ENCODE results near the gene EGFR. TPM values are rescaled to one million over a fixed set of nuclear protein-coding genes. Genes with fewer than 3 reads are reported as not detected.

EGFR gene
- polyA plus RNA-seq, 1 of the 3 experiments (the other 2 are of a cell fraction) = 37.6 TPM

- peak overlapping the region; percentile 42 for H3K4me2 ChIP-seq
Observed at GRCh38 chr7:54996391-54996790, 22.4 kb upstream of the EGFR start.

GRCh38 chr7:55004579-55004978 is 14.2 kb upstream of the EGFR start:
- H3K4me3 ChIP-seq (ENCODE audit: low read depth in 2 of 2, low read length in 1 of 2) = no peak overlapping the region
- H3F3A ChIP-seq (replicated peaks; ENCODE audit: insufficient read depth) = peaks cover 4% of the 10 kb centered on the region
- no peak overlapping the region for H3K4me2 ChIP-seq
- H2AFZ ChIP-seq (ENCODE audit: low read depth) = no peak overlapping the region
- H3K9me3 ChIP-seq = no peaks in the 10 kb centered on the region
- peaks cover 0 to 2% of the 10 kb centered on the region in 2 experiments; a peak in 1 of 4 replicates for H3K4me1 ChIP-seq (ENCODE audit: control insufficient read depth in 1 of 2, insufficient read depth in 2 of 2, low read depth in 1 of 2, low read length in 1 of 2)
- no peak for DNase-seq
- no peaks in the 10 kb centered on the region for H3K79me2 ChIP-seq (ENCODE audit: insufficient read depth)
- H4K20me1 ChIP-seq (ENCODE audit: insufficient read depth) = no peaks in the 10 kb centered on the region
- no peaks in the 10 kb centered on the region for H3K9me2 ChIP-seq
- H3K27ac ChIP-seq (ENCODE audit: low read depth in 2 of 2, low read length in 1 of 2) = no peak overlapping the region
- H3K27me3 ChIP-seq (ENCODE audit: insufficient read depth) = no peaks in the 10 kb centered on the region
- WGBS (ENCODE audit: low lambda C conversion rate) = 92% methylated on average over 20 of the region's 29 CpGs
- no peak overlapping the region for H3K9ac ChIP-seq
- POLR2A ChIA-PET = no interaction called here
- H3K36me3 ChIP-seq (replicated peaks in 1 of 2; ENCODE audit: control insufficient read depth in 1 of 2, insufficient read depth in 2 of 2, low read length in 1 of 2) = no peaks in the 10 kb centered on the region
- CTCF ChIA-PET = interaction anchor here (1.7 to 3.9 kb wide), 3 partner anchors 14 to 250 kb away, joined by 5 to 15 read pairs (median 7); partner anchors contain the start of gene EGFR
- TF ChIP-seq CHD2 (IDR thresholded peaks at IDR 0.05; ENCODE audit: low read length, partially characterized antibody) = no peak
- no peak for TF ChIP-seq NRF1 (IDR thresholded peaks at IDR 0.05; ENCODE audit: low read depth, low read length)
- no peak for TF ChIP-seq ZBTB33 (IDR thresholded peaks at IDR 0.05; ENCODE audit: borderline replicate concordance, low read depth)
- TF ChIP-seq RAD21 (IDR thresholded peaks at IDR 0.05; ENCODE audit: low read length) = no peak
- no peak for TF ChIP-seq USF2 (IDR thresholded peaks at IDR 0.05; ENCODE audit: borderline replicate concordance, low read depth, low read length)
- TF ChIP-seq RXRA (IDR thresholded peaks at IDR 0.05; ENCODE audit: borderline replicate concordance, low read depth) = no peak
- TF ChIP-seq PBX3 (IDR thresholded peaks at IDR 0.05) = no peak
- TF ChIP-seq TEAD4 (IDR thresholded peaks at IDR 0.05; ENCODE audit: borderline replicate concordance, insufficient read depth) = no peak
- TF ChIP-seq SMC3 (IDR thresholded peaks at IDR 0.05; ENCODE audit: low read depth, low read length) = no peak
- no peak for TF ChIP-seq POLR2AphosphoS5 (IDR thresholded peaks at IDR 0.05; ENCODE audit: low read depth, low read length)
- TF ChIP-seq JUND (IDR thresholded peaks at IDR 0.05) = no peak
- TF ChIP-seq NFIC (IDR thresholded peaks at IDR 0.05; ENCODE audit: borderline replicate concordance) = no peak
- no peak for TF ChIP-seq YY1 (IDR thresholded peaks at IDR 0.05; ENCODE audit: low read depth)
- no peak for TF ChIP-seq FOXM1 (IDR thresholded peaks at IDR 0.05; ENCODE audit: low read depth)
- no peak for TF ChIP-seq MXI1 (IDR thresholded peaks at IDR 0.05; ENCODE audit: low read depth, low read length)
- TF ChIP-seq TAF1 (IDR thresholded peaks at IDR 0.05; ENCODE audit: borderline replicate concordance, low read depth, low read length) = no peak
- TF ChIP-seq RFX5 (IDR thresholded peaks at IDR 0.05; ENCODE audit: low read length) = no peak

More at GRCh38 chr7:54996391-54996790, 22.4 kb upstream of the EGFR start:
- H3K9me2 ChIP-seq = no peaks in the 10 kb centered on the region
- H3K4me1 ChIP-seq (ENCODE audit: control insufficient read depth in 1 of 2, insufficient read depth in 2 of 2, low read depth in 1 of 2, low read length in 1 of 2) = peaks cover 0 to 22% of the 10 kb centered on the region in 2 experiments; a peak in 2 of 4 replicates
- peaks cover 40% of the 10 kb centered on the region for H3F3A ChIP-seq (replicated peaks; ENCODE audit: insufficient read depth)
- no peaks in the 10 kb centered on the region for H3K36me3 ChIP-seq (replicated peaks in 1 of 2; ENCODE audit: control insufficient read depth in 1 of 2, insufficient read depth in 2 of 2, low read length in 1 of 2)
- H4K20me1 ChIP-seq (ENCODE audit: insufficient read depth) = no peaks in the 10 kb centered on the region
- CTCF ChIA-PET = interaction anchor here (0.8 to 1.1 kb wide), 4 partner anchors 8 to 248 kb away, joined by 3 read pairs; no protein-coding TSS in a partner anchor
- POLR2A ChIA-PET = no interaction called here
- no peak for DNase-seq
- TF ChIP-seq NFIC (IDR thresholded peaks at IDR 0.05; ENCODE audit: borderline replicate concordance) = no peak
- TF ChIP-seq CTCF (IDR thresholded peaks at IDR 0.05) = 0 out of 2 replicates have a peak, but pooled peaks have one; percentile 20
- H3K27me3 ChIP-seq (ENCODE audit: insufficient read depth) = no peaks in the 10 kb centered on the region
- peak overlapping the region in 1 of 2 experiments; percentile 78; a peak in 2 of 4 replicates for H3K27ac ChIP-seq (ENCODE audit: low read depth in 2 of 2, low read length in 1 of 2)
- H3K9ac ChIP-seq = no peak overlapping the region
- H2AFZ ChIP-seq (ENCODE audit: low read depth) = no peak overlapping the region
- no peaks in the 10 kb centered on the region for H3K9me3 ChIP-seq
- no peak overlapping the region for H3K4me3 ChIP-seq (ENCODE audit: low read depth in 2 of 2, low read length in 1 of 2)
- no peaks in the 10 kb centered on the region for H3K79me2 ChIP-seq (ENCODE audit: insufficient read depth)

All from SK-N-SH (cell line).